ENCODE data around the gene SH3TC2. TPM values are rescaled to one million over a fixed set of nuclear protein-coding genes. Genes with fewer than 3 reads are reported as not detected.

The SH3TC2 gene
- total and polyA plus RNA-seq, 2 of the 4 experiments (the other 2 are of a cell fraction): 3.4 to 7.9 TPM

DNA sequence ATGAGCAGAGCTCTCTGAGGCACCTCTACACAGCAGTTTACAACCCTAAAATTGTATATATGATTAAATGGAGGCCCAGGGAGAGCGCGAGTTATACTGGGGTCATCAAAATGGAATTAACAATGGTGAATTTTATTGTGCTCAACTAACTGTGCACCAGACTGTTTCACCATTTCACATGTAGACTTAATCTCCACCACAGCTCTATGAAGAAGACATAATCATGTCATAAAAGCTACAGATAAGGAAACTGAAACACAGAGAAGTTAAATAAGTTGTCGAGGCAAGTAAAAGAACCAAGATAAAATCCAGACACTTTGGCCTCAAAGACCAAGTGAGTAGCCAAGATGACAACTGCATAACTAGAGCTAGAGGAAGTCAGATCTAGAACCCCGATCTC, 1.5 kb downstream of the SH3TC2 start:
- Histone ChIP-seq H2AK9ac (replicated peaks; ENCODE audit: low read depth, low read length, poor library complexity) (peak overlapping the region; percentile 65), H3K4me1 (ENCODE audit: control insufficient read depth, insufficient read depth, low read length) (peaks cover 24% of the 10 kb centered on the region), H2BK5ac (ENCODE audit: low read depth, low read length, poor library complexity, severe bottlenecking) (peak overlapping the region; percentile 93), H2BK15ac (ENCODE audit: low read depth, low read length) (peak overlapping the region; percentile 93), H3K79me1 (ENCODE audit: low read depth in 1 of 2, low read length in 2 of 2) (peaks cover 8 to 19% of the 10 kb centered on the region in 2 experiments), H3K9me1 (ENCODE audit: insufficient read depth, low read length) (peaks cover 14% of the 10 kb centered on the region), H2AK5ac (ENCODE audit: low read depth, low read length) (peak overlapping the region; percentile 92), H4K5ac (ENCODE audit: low read depth, low read length) (peak overlapping the region; percentile 62; the same call in 1 of the 2 replicates), H4K20me1 (ENCODE audit: insufficient read depth, low read length) (no peaks in the 10 kb centered on the region), H3K9ac (ENCODE audit: low read depth, low read length) (no peak overlapping the region), H2BK120ac (ENCODE audit: low read depth, low read length) (peak overlapping the region; percentile 94), H2AFZ (replicated peaks; ENCODE audit: low read length, poor library complexity) (no peak overlapping the region), H3K27me3 (ENCODE audit: control insufficient read depth, insufficient read depth, low read length) (no peaks in the 10 kb centered on the region), H3K23ac (ENCODE audit: low read depth, low read length) (no peak overlapping the region), H3K4me3 (ENCODE audit: insufficient read depth, low read depth, low read length) (no peak overlapping the region), H3K4ac (ENCODE audit: low read depth, low read length) (peak overlapping the region; percentile 92), H3K9me3 (ENCODE audit: control insufficient read depth, insufficient read depth, low read length) (no peaks in the 10 kb centered on the region), H4K91ac (ENCODE audit: insufficient read depth, low read depth, low read length) (peak overlapping the region; percentile 90), H3K14ac (replicated peaks; ENCODE audit: low read depth, low read length) (peak overlapping the region; percentile 90), H3K4me2 (ENCODE audit: low read depth, low read length) (no peak overlapping the region), H2BK20ac (ENCODE audit: low read depth, low read length) (peak overlapping the region; percentile 89), H3K56ac (ENCODE audit: extremely low read depth, insufficient read depth, low read length) (no peak overlapping the region), H3K36me3 (ENCODE audit: control insufficient read depth, insufficient read depth, low read length) (no peaks in the 10 kb centered on the region), H3K18ac (ENCODE audit: low read depth, low read length) (no peak overlapping the region; the same call in 1 of the 2 replicates), H4K8ac (ENCODE audit: low read depth in 2 of 2, low read length in 2 of 2) (peak overlapping the region; percentile 79 to 92), H3K27ac (ENCODE audit: insufficient read depth, low read length) (peak overlapping the region; percentile 4; the same call in 1 of the 2 replicates)
- intact Hi-C loops (cut with micrococcal nuclease) (loop anchor here (5.0 kb wide), 2 partner anchors 51 to 166 kb away; no protein-coding TSS in a partner anchor), in situ Hi-C loops (cut with MboI; ENCODE audit: low sequenced_read_pairs) (no loop called here), dilution Hi-C loops (cut with HindIII; ENCODE audit: low sequenced_read_pairs, unreplicated experiment) (no loop called here)
- ChIA-PET POLR2A (ENCODE audit: unreplicated experiment) (no interaction called here), CTCF (interaction anchor here (1.3 kb wide), 1 partner anchor 8 kb away, joined by 3 read pairs; no protein-coding TSS in a partner anchor)
- no CpG with 5 or more reads among the region's 4 CpGs for WGBS, 2 experiments (ENCODE audit: extremely low coverage in 2 of 2, insufficient read length in 1 of 2)
- TF ChIP-seq NFE2L2 (IDR thresholded peaks at IDR 0.05; ENCODE audit: low read depth, low read length): no peak
- TF ChIP-seq BHLHE40 (IDR thresholded peaks at IDR 0.05; ENCODE audit: low read depth, low read length): no peak
- ATAC-seq (ENCODE audit: low read depth) (no peak), DNase-seq (no peak)
- no TSS peak for BruUV-seq (replicated peaks)

Measured in IMR-90 (cell line).